Activated CD4-positive, alpha-beta T cell treated with anti-CD3 and anti-CD28 coated beads, Interleukin-2, amount 50 U/mL, for 48 hours (primary cell): Measurements from ENCODE around the gene MSMP.

Experiments used
- DNase-seq, 2 experiments: peaks; one replicate each; pipeline ENCODE4 v3.0.0-alpha.2; 2020

Gene MSMP, protein sequence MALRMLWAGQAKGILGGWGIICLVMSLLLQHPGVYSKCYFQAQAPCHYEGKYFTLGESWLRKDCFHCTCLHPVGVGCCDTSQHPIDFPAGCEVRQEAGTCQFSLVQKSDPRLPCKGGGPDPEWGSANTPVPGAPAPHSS

DNA sequence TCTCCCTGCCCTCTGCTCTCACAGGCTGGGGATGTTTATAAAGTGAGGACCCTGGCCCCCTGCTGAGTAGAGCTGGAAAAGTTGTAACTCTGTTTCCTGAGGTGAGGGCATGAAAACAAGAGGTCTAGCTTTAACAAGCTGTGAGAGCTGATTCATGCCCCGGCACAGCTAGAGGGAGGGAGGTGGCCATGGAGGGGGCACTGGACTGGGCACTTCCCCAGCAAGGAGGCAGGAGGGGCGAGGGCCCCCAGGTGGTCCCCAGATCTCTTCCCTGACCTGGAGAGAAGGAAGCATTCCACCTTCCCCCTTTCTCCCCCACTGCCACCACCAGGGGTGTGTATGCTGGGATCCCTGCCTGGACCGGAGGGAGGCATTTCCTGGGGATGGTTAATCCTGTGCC, at the start of gene MSMP:
MSMP (minus strand) TSS at position 13 of the 400 bp plus-strand sequence. CDS start 147 bp downstream, outside the sequence.
- no peak for DNase-seq

DNA sequence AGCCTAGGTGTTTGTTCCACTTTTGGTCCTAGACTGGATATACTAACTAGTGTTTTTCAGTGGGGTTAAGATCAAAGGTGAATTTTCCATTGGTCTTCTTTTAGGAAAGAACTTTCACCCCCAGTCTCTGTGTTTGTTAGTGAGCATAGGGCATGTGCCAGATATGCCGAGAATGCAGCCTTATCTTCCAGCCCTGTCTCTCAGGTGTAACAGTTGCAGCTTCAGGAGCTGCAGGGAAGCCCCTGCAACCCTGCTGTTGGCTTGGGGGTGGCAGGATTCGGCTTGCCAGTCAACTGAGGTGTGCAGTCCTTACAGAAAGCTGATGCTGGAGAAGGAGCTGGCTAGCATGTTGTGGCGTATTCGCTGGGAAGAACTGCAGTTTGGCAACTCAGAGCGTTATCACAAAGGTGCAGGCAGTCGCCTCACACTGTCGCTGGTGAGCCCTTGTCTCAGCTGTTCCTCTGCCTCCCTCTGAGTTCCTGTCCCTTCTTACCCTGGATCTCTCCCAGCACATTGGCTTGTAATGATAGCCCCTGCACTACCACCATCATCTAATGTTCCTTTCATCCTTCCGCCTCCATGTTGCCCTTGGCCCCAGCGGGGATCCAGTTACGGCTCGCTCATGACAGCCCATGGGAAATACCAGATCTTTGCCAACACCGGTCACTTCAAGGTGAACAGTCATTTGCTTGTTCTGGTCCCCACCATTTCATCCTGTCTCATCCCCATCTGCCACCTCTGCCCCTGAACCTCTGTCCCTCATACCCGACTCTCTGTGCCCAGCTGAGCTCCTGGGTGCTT, 47.5 kb upstream of the MSMP start:
- DNase-seq: no peak

DNA sequence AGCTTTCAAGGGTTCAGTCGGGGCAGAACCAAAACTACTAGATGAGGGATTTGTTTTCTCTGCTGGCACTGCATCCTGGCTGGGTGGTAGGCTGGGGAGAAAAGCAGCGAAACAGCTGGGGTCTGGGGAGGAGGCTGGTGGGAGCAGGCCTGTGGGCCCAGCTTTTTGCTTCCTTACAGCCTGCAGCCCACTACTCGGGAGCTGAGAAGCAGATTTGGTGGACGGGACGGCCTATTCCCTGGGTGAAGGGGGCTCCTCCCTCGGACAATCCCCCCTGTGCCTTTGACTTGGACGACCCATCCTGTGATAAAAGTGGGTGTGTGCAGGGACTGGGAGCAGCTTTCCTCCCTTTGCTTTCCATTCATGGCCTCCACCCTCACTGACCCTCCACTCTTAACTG, 46.5 kb upstream of the MSMP start:
- DNase-seq: no peak

DNA sequence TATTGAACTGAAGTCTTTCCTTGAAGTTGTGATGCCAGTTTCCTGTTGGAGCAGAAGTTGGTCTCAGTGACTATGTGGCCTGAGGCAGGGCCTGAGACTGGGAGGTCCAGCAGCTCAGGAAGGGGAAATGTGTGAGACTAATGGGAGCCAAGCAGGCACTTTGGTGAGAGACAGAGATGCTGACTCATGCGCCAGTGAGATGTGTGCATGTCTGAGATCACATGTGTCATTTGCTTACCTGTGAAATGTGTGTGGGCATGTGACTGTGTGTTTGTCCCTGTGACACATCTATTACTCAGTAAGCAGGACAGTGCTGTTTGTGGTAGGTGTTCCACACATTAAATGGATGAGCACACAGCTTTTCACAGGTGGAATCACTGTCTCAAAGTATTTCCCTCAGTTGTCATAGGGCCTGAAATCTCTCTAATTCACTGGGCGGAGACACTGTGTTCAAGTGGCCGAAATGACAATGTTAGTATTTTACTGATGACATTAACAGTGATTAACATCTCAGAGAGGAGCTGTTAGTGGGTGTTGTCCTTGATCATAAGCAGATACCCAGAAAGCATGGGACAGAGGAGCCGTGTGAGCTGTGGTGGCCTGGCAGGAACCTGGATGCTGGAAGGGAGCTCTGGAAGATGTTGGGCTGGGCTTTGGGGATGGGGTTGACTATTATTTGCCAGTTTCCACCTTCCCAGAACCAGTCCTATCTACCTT, 44.7 kb upstream of the MSMP start:
- peak; percentile 34 to 56 for DNase-seq

DNA sequence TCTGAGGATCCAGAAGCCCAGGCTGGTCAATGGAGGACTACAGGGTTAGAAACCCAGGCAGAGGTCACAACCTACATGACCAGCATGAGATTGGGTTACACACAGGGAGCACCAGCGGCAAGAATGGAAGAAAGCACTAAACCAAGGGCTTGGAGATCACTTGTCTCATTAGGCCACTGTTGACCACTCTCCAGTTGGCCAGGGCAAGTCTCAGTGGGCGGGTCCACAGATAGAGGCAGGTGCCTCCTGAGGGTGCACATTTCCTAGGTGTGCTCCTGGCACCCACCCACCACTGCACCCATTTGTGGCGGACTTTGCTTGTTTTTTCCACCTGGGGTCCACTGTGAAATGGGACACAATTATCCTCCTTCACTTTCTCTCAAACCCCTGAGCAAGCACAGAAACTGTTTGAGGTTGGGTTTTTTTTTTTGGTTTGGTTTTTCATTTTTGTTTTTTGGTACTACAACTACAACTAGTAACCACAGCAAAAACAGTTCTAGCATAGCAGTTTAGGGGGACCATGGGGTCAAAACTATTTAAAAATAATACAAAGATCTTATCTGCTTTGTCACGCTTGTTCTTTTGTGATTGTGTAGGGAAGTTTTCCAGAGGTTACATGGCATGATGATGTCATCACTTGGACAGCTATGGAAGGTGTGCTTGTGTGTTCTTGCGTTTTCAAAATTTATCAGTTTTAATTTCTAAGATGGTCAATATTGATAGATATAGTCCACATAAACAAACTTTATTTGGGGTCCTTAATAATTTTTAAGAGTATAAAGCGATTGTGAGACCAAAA, 43.4 kb upstream of the MSMP start:
- no peak for DNase-seq

DNA sequence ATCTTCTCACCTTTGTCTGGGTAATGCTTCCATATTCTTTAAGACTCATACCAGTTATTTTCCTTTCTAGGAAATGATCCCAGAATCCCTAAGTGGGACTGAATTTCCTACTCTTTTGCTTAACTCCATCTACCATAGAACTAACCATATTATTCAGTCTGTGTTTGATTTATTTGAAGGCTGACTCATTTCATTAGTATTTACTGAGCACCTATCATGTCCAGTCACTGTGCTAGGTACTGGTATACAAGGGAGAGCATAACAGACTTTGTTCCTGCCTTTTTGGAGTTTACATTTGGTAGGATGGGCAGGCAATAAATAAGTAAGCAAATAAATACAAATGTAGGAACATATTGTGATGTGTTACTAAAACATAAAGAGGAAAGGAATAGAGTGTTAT, 41.6 kb upstream of the MSMP start:
- no peak for DNase-seq

DNA sequence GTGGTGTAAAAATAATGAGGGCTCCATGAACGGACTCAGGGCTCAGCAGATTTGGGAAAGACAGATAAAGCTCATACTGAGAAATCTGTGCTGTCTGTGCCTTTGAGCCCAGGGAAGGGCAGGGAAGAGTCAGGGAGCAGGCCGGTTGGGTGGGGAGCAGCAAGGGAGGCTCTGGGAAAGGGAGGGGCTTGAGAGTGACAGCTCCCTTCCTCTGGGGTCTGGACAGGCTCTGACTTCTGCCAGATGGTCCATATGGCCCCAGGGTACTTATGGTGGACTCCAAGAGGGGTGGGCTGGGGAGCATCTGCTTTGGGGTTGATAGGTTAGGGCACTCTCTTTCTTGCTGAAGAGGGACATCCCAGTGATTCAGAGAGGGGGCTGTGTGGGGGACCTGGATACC, 39.4 kb upstream of the MSMP start:
- no peak for DNase-seq

DNA sequence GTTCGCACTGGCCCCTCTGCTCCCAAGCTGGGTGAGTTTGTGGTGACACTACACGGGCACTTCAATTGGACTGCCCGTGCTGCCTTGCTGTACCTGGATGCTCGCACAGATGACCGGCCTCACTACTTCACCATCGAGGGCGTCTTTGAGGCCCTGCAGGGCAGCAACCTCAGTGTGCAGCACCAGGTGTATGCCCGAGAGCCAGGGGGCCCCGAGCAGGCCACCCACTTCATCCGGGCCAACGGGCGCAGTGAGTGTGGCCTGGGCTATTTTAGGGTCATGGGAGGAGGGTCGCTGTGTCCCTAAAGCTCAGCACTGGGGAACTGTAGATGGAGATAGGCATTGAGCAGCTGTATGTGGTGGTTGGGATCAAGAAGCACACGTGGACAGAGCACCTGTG, 38.8 kb upstream of the MSMP start:
- DNase-seq: no peak

DNA sequence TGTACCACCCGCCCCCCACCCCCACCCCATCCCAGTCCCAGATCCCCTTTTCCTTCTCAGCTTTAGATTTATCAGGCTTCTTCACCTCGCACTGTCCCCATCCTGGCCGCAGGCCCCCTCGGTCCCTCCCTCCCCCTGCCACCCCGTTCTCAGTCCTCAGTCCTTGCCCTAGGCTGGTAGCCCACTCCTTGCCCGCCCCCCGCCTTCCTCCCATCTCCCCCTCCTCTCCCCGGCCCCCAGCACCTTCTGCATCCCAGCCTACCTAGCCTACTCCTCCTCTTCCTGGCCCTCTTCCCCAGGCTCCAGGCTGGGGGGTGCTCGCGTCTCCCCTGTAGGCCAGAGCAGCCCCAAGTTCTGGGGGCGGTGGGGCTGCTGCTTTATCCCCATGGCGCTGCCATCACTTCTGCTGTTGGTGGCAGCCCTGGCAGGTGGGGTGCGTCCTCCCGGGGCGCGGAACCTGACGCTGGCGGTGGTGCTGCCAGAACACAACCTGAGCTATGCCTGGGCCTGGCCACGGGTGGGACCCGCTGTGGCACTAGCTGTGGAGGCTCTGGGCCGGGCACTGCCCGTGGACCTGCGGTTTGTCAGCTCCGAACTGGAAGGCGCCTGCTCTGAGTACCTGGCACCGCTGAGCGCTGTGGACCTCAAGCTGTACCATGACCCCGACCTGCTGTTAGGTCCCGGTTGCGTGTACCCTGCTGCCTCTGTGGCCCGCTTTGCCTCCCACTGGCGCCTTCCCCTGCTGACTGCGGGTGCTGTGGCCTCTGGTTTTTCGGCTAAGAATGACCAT, 38.1 kb upstream of the MSMP start:
- DNase-seq: no peak

DNA sequence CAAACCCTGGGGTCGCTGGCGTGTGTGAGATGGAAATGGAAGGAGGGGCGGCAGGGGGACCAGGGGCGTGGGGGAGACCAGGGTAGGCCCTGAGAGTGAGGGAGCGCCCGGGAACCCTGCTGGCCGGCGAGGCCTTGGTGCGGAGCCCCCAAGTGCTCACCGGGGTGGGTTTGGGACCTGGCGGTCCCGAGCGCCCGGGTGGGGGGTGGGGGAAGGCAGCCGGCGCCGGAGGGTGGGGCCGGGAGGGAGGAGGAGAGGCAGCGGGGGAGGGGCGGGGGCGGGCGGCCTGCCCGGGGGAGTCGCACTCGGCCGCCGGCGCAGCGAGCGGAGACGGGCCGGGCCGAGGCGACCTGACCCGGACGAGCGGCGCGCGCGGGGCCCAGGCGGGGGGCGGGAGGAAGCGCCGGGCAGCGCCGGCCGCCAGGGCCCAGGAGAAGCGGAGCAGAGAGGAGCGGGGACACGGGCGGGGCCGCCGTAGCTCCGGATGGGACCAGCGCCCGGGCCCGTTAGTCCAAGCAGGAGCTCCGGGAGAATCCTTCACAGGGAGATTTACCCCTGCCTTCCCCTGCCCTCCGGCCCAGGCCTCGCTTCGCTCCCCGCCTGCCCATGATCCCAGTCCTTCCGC, 37.3 kb upstream of the MSMP start, which contains the start of gene NPR2:
NPR2 (plus strand) TSS at position 295 of the 625 bp plus-strand sequence. CDS start 818 bp downstream, outside the sequence.
- no peak for DNase-seq

DNA sequence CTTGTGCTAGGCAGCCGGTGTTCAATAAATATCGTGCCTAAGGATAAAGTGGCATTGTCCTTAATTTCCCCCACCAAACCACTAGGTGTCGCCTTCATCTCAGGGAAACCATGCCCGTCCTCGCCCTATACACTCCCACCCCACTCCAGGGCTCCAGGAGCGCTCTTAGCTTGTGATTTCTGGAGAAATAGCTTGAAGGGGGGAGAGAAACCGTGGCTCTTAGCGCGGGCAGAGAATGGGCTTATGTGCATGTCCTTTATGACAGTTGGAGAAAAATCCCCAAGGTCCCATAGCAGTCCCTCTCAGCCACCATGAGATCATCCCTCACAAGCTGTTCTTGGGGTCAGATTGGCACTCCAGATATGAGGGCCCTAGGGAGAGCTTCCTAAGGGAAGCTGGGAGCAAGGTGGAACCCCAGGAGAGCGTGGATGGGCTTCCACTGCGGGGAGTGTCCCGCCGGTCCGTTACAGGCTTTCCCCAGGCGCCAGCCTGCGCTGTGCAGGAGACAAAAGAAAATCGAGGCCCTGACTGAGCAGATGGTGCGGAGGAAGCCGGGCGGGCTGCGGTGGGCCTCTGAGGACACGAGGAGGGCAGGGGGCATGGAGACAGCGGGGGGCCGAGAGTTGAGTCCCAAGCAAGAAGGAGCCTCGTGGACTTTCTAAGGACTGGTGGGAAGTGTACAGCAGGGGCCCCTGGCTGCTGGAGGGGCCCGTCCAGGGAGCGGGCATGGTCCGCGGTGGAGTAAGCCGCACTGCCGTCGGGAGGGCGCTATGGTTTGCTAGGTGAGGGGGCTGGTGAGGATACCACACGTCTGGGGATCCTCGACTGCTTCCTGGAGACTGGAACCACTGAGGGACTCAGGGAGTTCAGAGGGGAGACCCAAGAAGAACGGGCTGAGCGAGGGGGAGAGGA, 36.6 kb upstream of the MSMP start:
- DNase-seq: peak; percentile 49

DNA sequence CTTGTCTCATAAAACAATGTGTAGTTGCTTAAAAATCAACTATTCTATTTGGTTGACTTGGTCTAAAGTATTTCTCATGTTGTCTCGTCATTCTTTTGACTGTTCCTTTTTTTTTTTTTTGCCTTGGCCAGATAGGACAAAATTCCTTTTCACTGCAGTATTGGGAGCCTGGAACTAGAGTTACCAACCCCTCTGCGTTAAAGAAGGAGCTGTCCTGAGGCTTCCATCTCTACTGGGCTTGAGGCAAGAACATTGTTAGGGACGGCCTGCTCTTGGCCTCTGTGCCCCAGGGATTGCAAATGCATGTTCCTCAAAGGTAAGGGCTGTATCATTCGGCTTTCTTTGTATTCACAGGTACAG, 35.9 kb upstream of the MSMP start:
- no peak for DNase-seq

DNA sequence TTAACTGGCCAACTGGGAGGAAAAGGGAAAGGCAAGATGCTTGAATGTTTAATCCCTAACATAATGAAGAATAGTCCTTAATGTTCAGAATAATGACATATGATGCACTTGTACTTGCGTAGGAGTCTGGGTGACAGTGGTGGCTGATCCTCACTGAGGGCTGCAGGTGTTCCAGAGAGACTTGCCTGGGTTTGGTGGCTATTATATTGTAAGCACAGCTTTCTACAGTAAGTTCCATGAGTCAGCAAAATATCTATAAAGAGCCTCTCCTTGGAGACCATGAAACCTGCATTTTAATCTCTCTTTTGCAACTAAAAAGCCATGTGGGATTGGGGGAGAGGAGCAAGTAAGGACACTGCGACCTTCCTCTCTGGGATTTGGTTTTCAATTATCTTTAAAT, 35.5 kb upstream of the MSMP start:
- no peak for DNase-seq

DNA sequence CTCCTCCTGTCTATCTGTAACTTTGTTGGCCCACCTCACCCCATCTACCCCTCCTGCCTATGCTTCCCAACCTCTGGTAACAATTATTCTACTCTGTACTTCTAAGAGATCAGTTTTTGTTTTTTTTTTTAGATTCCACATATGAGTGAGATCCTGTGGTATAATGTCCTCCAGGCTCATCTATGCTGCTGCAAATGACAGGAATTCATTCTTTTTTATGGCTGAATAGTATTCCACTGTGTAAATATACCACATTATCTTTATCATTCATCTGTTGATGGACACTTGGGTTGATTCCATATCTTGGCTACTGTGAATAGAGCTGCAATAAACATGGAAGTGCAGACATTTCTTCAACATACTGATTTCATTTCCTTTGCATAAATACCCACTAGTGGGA, 29.3 kb upstream of the MSMP start:
- no peak for DNase-seq

DNA sequence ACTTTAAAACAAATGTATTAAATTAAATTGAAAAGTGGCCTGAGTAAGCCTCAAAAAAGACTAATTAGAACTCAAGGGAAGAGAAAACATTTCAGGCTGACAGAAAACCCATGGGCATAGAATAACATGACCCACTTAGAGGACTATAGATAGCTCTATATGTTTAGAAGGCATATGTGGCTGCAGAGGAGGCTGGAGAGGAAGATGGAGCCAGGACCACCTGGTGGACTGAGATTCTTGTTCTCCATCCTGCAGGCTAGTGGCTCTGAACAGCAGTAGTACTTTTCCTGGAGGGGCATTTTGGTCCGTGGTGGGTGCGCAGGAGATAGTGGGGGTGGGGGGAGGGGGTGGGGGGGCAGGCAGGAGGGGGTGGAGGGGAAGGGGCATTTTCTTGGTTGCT, 27.0 kb upstream of the MSMP start:
- DNase-seq: no peak

DNA sequence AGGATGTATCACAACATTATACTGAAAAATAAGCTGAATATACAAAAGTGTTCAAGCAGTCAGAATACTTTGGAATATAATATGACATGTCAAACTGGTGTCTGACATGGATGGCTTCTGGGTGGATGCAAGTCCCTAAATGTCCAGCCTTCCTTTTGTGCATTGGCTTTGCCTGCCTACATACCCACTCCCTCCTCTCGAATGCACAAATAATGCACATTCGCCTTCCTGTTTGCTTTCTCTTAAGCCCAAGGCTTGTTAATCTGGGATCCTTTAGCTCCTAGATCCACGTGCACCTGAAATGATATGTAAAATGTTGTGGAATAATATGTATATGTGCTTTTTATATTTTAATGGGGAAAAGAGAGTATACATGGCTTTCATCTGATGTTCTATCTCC, 24.4 kb upstream of the MSMP start:
- no peak for DNase-seq

DNA sequence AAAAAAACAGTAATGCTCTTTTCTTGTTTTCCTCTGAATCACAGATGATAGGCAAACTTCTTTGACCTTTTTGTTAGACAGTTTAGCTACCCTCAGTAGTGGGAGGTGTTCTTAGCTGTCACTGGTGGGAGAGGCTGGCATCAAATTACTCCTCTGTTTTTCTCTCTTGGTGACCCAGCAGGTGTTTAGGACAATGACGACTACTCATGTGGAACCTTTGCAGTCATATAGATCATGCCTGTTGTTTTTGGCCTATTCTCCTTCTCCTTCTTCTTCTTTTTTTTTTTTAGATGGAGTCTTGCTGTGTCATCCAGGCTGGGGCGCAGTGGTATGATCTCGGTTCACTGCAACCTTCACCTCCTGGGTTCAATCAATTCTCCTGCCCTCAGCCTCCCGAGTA, 21.9 kb upstream of the MSMP start:
- DNase-seq: no peak

DNA sequence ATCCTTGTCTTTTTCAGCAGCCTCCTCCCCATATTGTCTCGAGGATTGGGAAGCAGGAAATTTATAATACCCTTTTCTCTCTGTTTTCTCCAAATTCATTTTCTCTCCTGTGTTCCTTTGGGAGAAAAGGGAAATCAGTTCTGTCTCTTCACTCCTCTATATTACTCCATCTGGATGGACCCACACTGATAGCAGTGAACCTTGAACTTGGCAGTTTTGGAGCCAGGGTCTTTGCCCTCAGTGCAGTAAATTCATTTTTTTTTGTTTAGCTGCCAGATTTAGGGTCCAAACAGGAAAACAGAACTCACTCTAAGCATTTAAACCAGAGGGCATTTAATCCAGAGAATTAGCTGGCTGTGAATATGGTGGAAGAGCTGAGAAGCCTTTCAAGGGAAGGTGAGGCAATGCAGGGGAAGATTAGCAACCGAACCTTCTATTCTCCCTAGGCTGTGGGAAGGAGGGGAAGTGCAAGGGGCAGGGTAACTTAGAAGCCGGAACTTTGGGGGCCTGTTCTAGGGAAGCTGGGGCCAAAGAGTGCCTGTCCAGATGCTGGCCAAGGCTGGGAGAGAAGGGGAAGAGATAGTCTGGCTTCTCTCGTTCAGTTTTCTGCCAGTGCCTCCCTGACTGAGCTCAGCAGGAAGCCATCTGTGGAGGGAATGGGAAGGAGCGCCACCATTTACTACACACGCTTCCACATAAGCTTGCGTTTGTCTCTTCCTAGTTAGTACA, 21.0 kb upstream of the MSMP start:
- DNase-seq: no peak

DNA sequence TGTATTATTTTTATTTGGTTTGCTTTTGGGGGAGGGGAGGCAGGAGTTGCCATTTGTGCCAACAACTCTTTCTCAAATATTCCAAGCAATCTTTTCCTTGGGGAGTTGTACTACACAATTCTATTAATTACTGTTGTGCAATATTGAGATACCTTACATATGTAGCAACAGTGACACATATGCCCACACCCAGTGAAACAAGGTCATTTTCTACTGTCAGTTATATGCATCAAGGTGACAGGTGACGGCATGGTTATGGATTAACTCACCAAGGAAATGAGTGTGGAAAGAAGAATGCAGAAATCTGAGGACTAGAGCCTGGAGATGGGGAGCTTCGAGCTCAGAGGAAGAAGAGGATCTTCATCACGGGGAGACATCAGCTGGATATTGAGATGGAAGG, 17.9 kb upstream of the MSMP start:
- no peak for DNase-seq

DNA sequence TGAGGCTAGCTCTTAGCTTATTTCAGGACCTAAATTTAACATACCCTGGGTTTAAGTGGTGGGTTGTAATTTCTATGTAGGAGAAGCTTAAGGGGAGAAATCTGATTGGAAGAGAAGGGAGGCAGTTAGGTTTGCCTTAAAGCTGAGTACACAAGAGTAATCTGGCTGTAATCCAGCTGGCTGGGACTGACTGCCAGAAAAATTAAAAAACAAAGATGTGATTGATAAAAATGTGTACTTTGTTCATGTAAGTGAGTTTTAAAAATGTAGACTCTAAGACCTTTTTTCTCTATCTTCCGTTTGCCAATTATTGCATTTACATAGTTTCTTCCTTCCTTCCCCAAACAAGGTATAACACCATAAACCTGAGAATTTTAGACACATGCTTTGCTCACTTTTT, 17.5 kb upstream of the MSMP start:
- no peak for DNase-seq
